Endothelial cell of umbilical vein (primary cell): ENCODE measurements around the gene ACAT2. TPM values are rescaled to one million over a fixed set of nuclear protein-coding genes. Genes with fewer than 3 reads are reported as not detected.
"Not testable (repeated sequence)": the region's sequence is repeated elsewhere in the genome, so short reads cannot be mapped to it uniquely, and the experiment has no call there.

Source experiments
- BruUV-seq: library from RNA; stranded (reverse); fragments of 400-500 nt; replicated peaks from 2 replicates; lab custom pipeline; 2021; lab: Mats Ljungman, UMichigan
- CTCF ChIA-PET: fragments of 300-600, 350-600 bp; sonication (Branson Sonifier 250); formaldehyde crosslinking; loops from one replicate; lab custom pipeline; 2021; ENCODE audit warnings: antibody characterized with exemption, inconsistent platforms; lab: Charles Lee
- POLR2A ChIA-PET: fragments of 300-600, 350-600 bp; sonication (Branson Sonifier 250); formaldehyde crosslinking; loops from one replicate; lab custom pipeline; 2021; ENCODE audit warnings: antibody characterized with exemption, inconsistent platforms; lab: Charles Lee
- DNase-seq: peaks from one replicate; pipeline ENCODE4 v3.0.0-alpha.2; 2011; ENCODE audit warnings: low read depth, low spot score
- FAIRE-seq: peaks from 2 replicates; lab custom pipeline; 2011; peaks lifted over from hg19 to GRCh38; lab: Jason Lieb, UNC
- H2AFZ ChIP-seq: 2 replicates; pipeline ENCODE4 v1.6.0; 2012; ENCODE audit warnings: low read depth, low read length, control low read depth, inconsistent platforms
- H3K27ac ChIP-seq: 2 replicates; pipeline ENCODE4 v1.5.1; 2011; ENCODE audit warnings: low read depth, mild to moderate bottlenecking, control low read depth, low read length, moderate library complexity; ENCODE audit not compliant: insufficient read depth
- H3K27me3 ChIP-seq, 2 experiments: 2 replicates each; pipeline versions ENCODE4 v1.6.0 to v1.6.1; 2011; ENCODE audit warnings: low read length in 2 of 2, mixed read lengths in 1 of 2; ENCODE audit not compliant: control insufficient read depth in 2 of 2, insufficient read depth in 2 of 2
- H3K36me3 ChIP-seq, 2 experiments: 2 replicates in 1 of 2; 3 replicates in 1 of 2; pipeline ENCODE4 v1.5.1; 2011; ENCODE audit warnings: low read length in 2 of 2, mild to moderate bottlenecking in 1 of 2, moderate library complexity in 1 of 2; ENCODE audit not compliant: control insufficient read depth in 2 of 2, insufficient read depth in 2 of 2; ENCODE audit errors: extremely low read depth in 1 of 2
- H3K4me1 ChIP-seq: 3 replicates; pipeline ENCODE4 v1.5.1; 2011; ENCODE audit warnings: mild to moderate bottlenecking, low read length; ENCODE audit not compliant: control insufficient read depth, insufficient read depth; ENCODE audit errors: extremely low read depth
- H3K4me2 ChIP-seq: 2 replicates; pipeline ENCODE4 v1.6.1; 2011; ENCODE audit warnings: low read length, control low read depth, mixed read lengths; ENCODE audit not compliant: insufficient read depth
- H3K4me3 ChIP-seq, 3 experiments: fragments of 200-600 bp in 1 of 3; sonication (generic), shearing (Covaris generic) in 1 of 3; replicated peaks in 1 of 3; 2 replicates each; pipeline ENCODE4 v1.5.1; 2011 to 2016; ENCODE audit warnings: control low read depth in 3 of 3, low read length in 3 of 3, mild to moderate bottlenecking in 2 of 3, inconsistent platforms in 1 of 3, low read depth in 1 of 3, moderate library complexity in 1 of 3; ENCODE audit not compliant: insufficient read depth in 1 of 3
- H3K79me2 ChIP-seq: 2 replicates; pipeline ENCODE4 v1.6.0; 2012; ENCODE audit warnings: low read length, inconsistent platforms; ENCODE audit not compliant: control insufficient read depth, insufficient read depth
- H3K9ac ChIP-seq: replicated peaks from 2 replicates; pipeline ENCODE3; 2011; ENCODE audit warnings: low read length, control low read depth; ENCODE audit not compliant: insufficient read depth; ENCODE audit errors: extremely low read depth
- H3K9me1 ChIP-seq: replicated peaks from 3 replicates; pipeline ENCODE4 v1.6.0; 2011; ENCODE audit warnings: mild to moderate bottlenecking, low read length; ENCODE audit not compliant: control insufficient read depth, insufficient read depth; ENCODE audit errors: extremely low read depth
- H3K9me3 ChIP-seq: replicated peaks from 2 replicates; pipeline ENCODE4 v1.5.1; 2012; ENCODE audit warnings: low read length, inconsistent platforms; ENCODE audit not compliant: control insufficient read depth, insufficient read depth
- H4K20me1 ChIP-seq: replicated peaks from 2 replicates; pipeline ENCODE3; 2011; ENCODE audit warnings: mild to moderate bottlenecking, low read length; ENCODE audit not compliant: control insufficient read depth, insufficient read depth; ENCODE audit errors: extremely low read depth
- EZH2 ChIP-seq: IDR thresholded peaks from 2 replicates; pipeline ENCODE4 v1.6.1; 2012; ENCODE audit warnings: borderline replicate concordance, low read depth, mild to moderate bottlenecking, moderate library complexity, low read length, inconsistent platforms; ENCODE audit not compliant: severe bottlenecking
- FOS ChIP-seq: IDR thresholded peaks from 2 replicates; pipeline ENCODE4 v1.6.1; 2011; ENCODE audit warnings: mild to moderate bottlenecking, low read length, moderate library complexity, borderline replicate concordance; ENCODE audit not compliant: insufficient read depth
- dilution Hi-C: fragments of 300-500 bp; cut with MboI; formaldehyde crosslinking; loops from one replicate; pipeline ENCODE4 v1.15.0; 2019; ENCODE audit warnings: low sequenced_read_pairs; ENCODE audit not compliant: extremely low pct_ligation_motif_present
- intact Hi-C: fragments of 100-400 bp; cut with micrococcal nuclease; formaldehyde crosslinking; loops from one replicate; pipeline ENCODE4 v1.10.0; 2022
- polyA plus RNA-seq, 4 experiments: library from polyadenylated mRNA; depleted of rRNA in 3 of 4; stranded (reverse) in 3 of 4; unstranded in 1 of 4; fragments of >200 nt; gene quantifications; 2 replicates each; pipeline versions ENCODE4 v1.2.1 to v1.2.3, GENCODE V29; 2011 to 2012; ENCODE audit warnings: missing spikeins in 1 of 4
- total RNA-seq: library from RNA; stranded (reverse); gene quantifications from 2 replicates; pipeline ENCODE4 v1.2.3, GENCODE V29; 2021

The ACAT2 gene
- total and polyA plus RNA-seq, 2 donors (not counting 3 experiments of a cell fraction or from before 2014, with no cell fraction given): 44.6 to 114 TPM

- POLR2A ChIA-PET: no interaction called here
- Histone ChIP-seq H3K4me1 (no peaks in the 10 kb centered on the region), H3K4me2 (no peak overlapping the region), H3K27me3 (peaks cover 0 to 2% of the 10 kb centered on the region in 2 experiments), H3K79me2 (no peaks in the 10 kb centered on the region), H3K4me3 (no peak overlapping the region), H4K20me1 (no peaks in the 10 kb centered on the region), H3K27ac (no peak overlapping the region), H2AFZ (no peak overlapping the region), H3K9ac (no peak overlapping the region), H3K9me1 (no peaks in the 10 kb centered on the region), H3K9me3 (no peaks in the 10 kb centered on the region), H3K36me3 (no peaks in the 10 kb centered on the region)
- intact Hi-C loops (no loop called here), dilution Hi-C loops (no loop called here)
- no TSS peak for BruUV-seq
- DNase-seq (no peak), FAIRE-seq (no peak)
- CTCF ChIA-PET: no interaction called here
- TF ChIP-seq EZH2: no peak
- no peak for TF ChIP-seq FOS
These were observed 62.1 kb downstream of the ACAT2 start for GRCh38 chr6:159823953-159824352.

- H4K20me1 ChIP-seq, H2AFZ ChIP-seq, H3K9me3 ChIP-seq, H3K27ac ChIP-seq, CTCF ChIA-PET, dilution Hi-C loops, H3K4me2 ChIP-seq, DNase-seq, H3K4me1 ChIP-seq, H3K9me1 ChIP-seq, H3K9ac ChIP-seq, H3K4me3 ChIP-seq, H3K79me2 ChIP-seq, intact Hi-C loops, H3K36me3 ChIP-seq, POLR2A ChIA-PET, FAIRE-seq, H3K27me3 ChIP-seq, BruUV-seq: not testable (repeated sequence)
These were observed 62.8 kb downstream of the ACAT2 start for GRCh38 chr6:159824690-159825089.
